NCI-H1092 treated with DMSO at 0.1 percent for 48 hours (cell line): ENCODE measurements around the gene PPP1R3D.
"Not testable (repeated sequence)": the region's sequence is repeated elsewhere in the genome, so short reads cannot be mapped to it uniquely, and the experiment has no call there.

Experiments used
- DNase-seq: peaks from one replicate; lab custom pipeline; 2025; lab: John Stamatoyannopoulos, UW

The PPP1R3D gene

GRCh38 chr20:59940129-59940955 is at the start of gene PPP1R3D, which contains the start of gene FAM217B:
Gene PPP1R3D (minus strand): TSS chr20:59940305. CDS start chr20:59939931, 374 bp downstream.
Gene FAM217B (plus strand): TSS chr20:59940389. CDS start chr20:59943944, 3,555 bp downstream.
- peak; percentile 88 for DNase-seq

- no peak for DNase-seq
Observed at GRCh38 chr20:59988141-59988540, 48.0 kb upstream of the PPP1R3D start.

- no peak for DNase-seq
Observed at GRCh38 chr20:59987135-59987534, 47.0 kb upstream of the PPP1R3D start.

- DNase-seq, result peak; percentile 34
Observed at GRCh38 chr20:59985864-59986263, 45.8 kb upstream of the PPP1R3D start.

GRCh38 chr20:59985164-59985563 is 45.1 kb upstream of the PPP1R3D start:
- no peak for DNase-seq

GRCh38 chr20:59984541-59984940 is 44.4 kb upstream of the PPP1R3D start:
- no peak for DNase-seq

- no peak for DNase-seq
Observed at GRCh38 chr20:59983076-59983475, 43.0 kb upstream of the PPP1R3D start.

- DNase-seq, result no peak
Observed at GRCh38 chr20:59977086-59977485, 37.0 kb upstream of the PPP1R3D start.

- DNase-seq, result no peak
Observed at GRCh38 chr20:59976156-59976782, 36.2 kb upstream of the PPP1R3D start.

GRCh38 chr20:59972037-59972801 is 32.1 kb upstream of the PPP1R3D start:
- no peak for DNase-seq

- DNase-seq, result no peak
Observed at GRCh38 chr20:59971428-59971827, 31.3 kb upstream of the PPP1R3D start.

GRCh38 chr20:59966428-59966827 is 26.3 kb upstream of the PPP1R3D start:
- no peak for DNase-seq

GRCh38 chr20:59962155-59962554 is 22.1 kb upstream of the PPP1R3D start:
- DNase-seq, result no peak

GRCh38 chr20:59961423-59961822 is 21.3 kb upstream of the PPP1R3D start:
- no peak for DNase-seq

- DNase-seq, result no peak
Observed at GRCh38 chr20:59958626-59959025, 18.5 kb upstream of the PPP1R3D start.

- no peak for DNase-seq
Observed at GRCh38 chr20:59958123-59958522, 18.0 kb upstream of the PPP1R3D start, which contains the start of gene CDH26. Gene CDH26 (plus strand): TSS chr20:59958423. CDS start chr20:59958727, 304 bp downstream.

- DNase-seq, result not testable (repeated sequence)
Observed at GRCh38 chr20:59957568-59957967, 17.5 kb upstream of the PPP1R3D start.

GRCh38 chr20:59955131-59955796 is 15.2 kb upstream of the PPP1R3D start:
- no peak for DNase-seq

- DNase-seq, result no peak
Observed at GRCh38 chr20:59954718-59955117, 14.6 kb upstream of the PPP1R3D start.

GRCh38 chr20:59949911-59950310 is 9.8 kb upstream of the PPP1R3D start:
- DNase-seq, result no peak

- peak; percentile 60 for DNase-seq
Observed at GRCh38 chr20:59948828-59949720, 9.0 kb upstream of the PPP1R3D start.
